ENCODE data around the gene ZNF318.
"Not testable (repeated sequence)": the region's sequence is repeated elsewhere in the genome, so short reads cannot be mapped to it uniquely, and the experiment has no call there.

Gene ZNF318

GRCh38 chr6:43368259-43369160 is 937 bp downstream of the ZNF318 start:
- peak overlapping the region; percentile 62 for H3K4me3 ChIP-seq (ENCODE audit: low read depth, low read length)
- no peak for DNase-seq (ENCODE audit: low read depth)
- TF ChIP-seq CTCF (IDR thresholded peaks at IDR 0.05; ENCODE audit: control insufficient read depth, extremely low read depth, insufficient read depth) = no peak

- H3K4me3 ChIP-seq (ENCODE audit: low read depth, low read length) = no peak overlapping the region
- TF ChIP-seq CTCF (IDR thresholded peaks at IDR 0.05; ENCODE audit: control insufficient read depth, extremely low read depth, insufficient read depth) = no peak
- DNase-seq (ENCODE audit: low read depth) = no peak
Observed at GRCh38 chr6:43367245-43367984, 2.0 kb downstream of the ZNF318 start.

- H3K4me3 ChIP-seq (ENCODE audit: low read depth, low read length) = no peak overlapping the region
- no peak for DNase-seq (ENCODE audit: low read depth)
- no peak for TF ChIP-seq CTCF (IDR thresholded peaks at IDR 0.05; ENCODE audit: control insufficient read depth, extremely low read depth, insufficient read depth)
Observed at GRCh38 chr6:43361269-43361668, 8.2 kb downstream of the ZNF318 start.

GRCh38 chr6:43359831-43360230 is 9.6 kb downstream of the ZNF318 start:
- TF ChIP-seq CTCF (IDR thresholded peaks at IDR 0.05; ENCODE audit: control insufficient read depth, extremely low read depth, insufficient read depth) = no peak
- DNase-seq (ENCODE audit: low read depth) = no peak
- H3K4me3 ChIP-seq (ENCODE audit: low read depth, low read length) = no peak overlapping the region

- no peak overlapping the region for H3K4me3 ChIP-seq (ENCODE audit: low read depth, low read length)
- TF ChIP-seq CTCF (IDR thresholded peaks at IDR 0.05; ENCODE audit: control insufficient read depth, extremely low read depth, insufficient read depth) = no peak
- DNase-seq (ENCODE audit: low read depth) = no peak
Observed at GRCh38 chr6:43359381-43359780, 10.1 kb downstream of the ZNF318 start.

- TF ChIP-seq CTCF (IDR thresholded peaks at IDR 0.05; ENCODE audit: control insufficient read depth, extremely low read depth, insufficient read depth) = peak; percentile 57
- no peak for DNase-seq (ENCODE audit: low read depth)
- H3K4me3 ChIP-seq (ENCODE audit: low read depth, low read length) = no peak overlapping the region
Observed at GRCh38 chr6:43355862-43356590, 13.4 kb downstream of the ZNF318 start.

- DNase-seq (ENCODE audit: low read depth); H3K4me3 ChIP-seq (ENCODE audit: low read depth, low read length): not testable (repeated sequence)
Observed at GRCh38 chr6:43351951-43352350, 17.5 kb downstream of the ZNF318 start.
